Measurements from ENCODE around the gene MAGI1.

Gene MAGI1

GRCh38 chr3:65995030-65995429 lies 43.7 kb downstream of the MAGI1 start:
- no peak for TF ChIP-seq CTCF (IDR thresholded peaks at IDR 0.05; ENCODE audit: borderline replicate concordance, control extremely low read depth, extremely low read depth, insufficient read depth, missing control alignments)
- in situ Hi-C loops (cut with MboI; ENCODE audit: low sequenced_read_pairs, unreplicated experiment), result no loop called here
- DNase-seq (ENCODE audit: low spot score), result no peak

GRCh38 chr3:65993134-65993900 lies 45.4 kb downstream of the MAGI1 start:
- in situ Hi-C loops (cut with MboI; ENCODE audit: low sequenced_read_pairs, unreplicated experiment), result no loop called here
- no peak for TF ChIP-seq CTCF (IDR thresholded peaks at IDR 0.05; ENCODE audit: borderline replicate concordance, control extremely low read depth, extremely low read depth, insufficient read depth, missing control alignments)
- DNase-seq (ENCODE audit: low spot score), result no peak

- in situ Hi-C loops (cut with MboI; ENCODE audit: low sequenced_read_pairs, unreplicated experiment), result no loop called here
- TF ChIP-seq CTCF (IDR thresholded peaks at IDR 0.05; ENCODE audit: borderline replicate concordance, control extremely low read depth, extremely low read depth, insufficient read depth, missing control alignments), result no peak
- DNase-seq (ENCODE audit: low spot score), result no peak
Measured at GRCh38 chr3:65992106-65992505, 46.6 kb downstream of the MAGI1 start.

- DNase-seq (ENCODE audit: low spot score), result no peak
Measured at GRCh38 chr3:65988411-65989180, 50.1 kb downstream of the MAGI1 start.

GRCh38 chr3:65986285-65986684 lies 52.4 kb downstream of the MAGI1 start:
- in situ Hi-C loops (cut with MboI; ENCODE audit: low sequenced_read_pairs, unreplicated experiment), result no loop called here
- no peak for DNase-seq (ENCODE audit: low spot score)
- TF ChIP-seq CTCF (IDR thresholded peaks at IDR 0.05; ENCODE audit: borderline replicate concordance, control extremely low read depth, extremely low read depth, insufficient read depth, missing control alignments), result no peak

More at GRCh38 chr3:65988411-65989180, 50.1 kb downstream of the MAGI1 start:
- TF ChIP-seq CTCF (IDR thresholded peaks at IDR 0.05; ENCODE audit: borderline replicate concordance, control extremely low read depth, extremely low read depth, insufficient read depth, missing control alignments), result no peak
- in situ Hi-C loops (cut with MboI; ENCODE audit: low sequenced_read_pairs, unreplicated experiment), result no loop called here

- DNase-seq (ENCODE audit: low spot score), result no peak
- TF ChIP-seq CTCF (IDR thresholded peaks at IDR 0.05; ENCODE audit: borderline replicate concordance, control extremely low read depth, extremely low read depth, insufficient read depth, missing control alignments), result no peak
- in situ Hi-C loops (cut with MboI; ENCODE audit: low sequenced_read_pairs, unreplicated experiment), result no loop called here
Measured at GRCh38 chr3:65984975-65985374, 53.7 kb downstream of the MAGI1 start.

Measured in GM13976 (cell line).